K562 (cell line): ENCODE data around the gene COX6B2. TPM values are rescaled to one million over a fixed set of nuclear protein-coding genes. Genes with fewer than 3 reads are reported as not detected.

Experiments
- ATAC-seq: fragments of 200-7000 bp; cut with Tn5 transposase; 3 replicates; pipeline ENCODE4 v1.9.1; 2020; ENCODE audit warnings: moderate library complexity
- BruUV-seq: library from RNA; stranded (reverse); fragments of 400-500 nt; replicated peaks from 2 replicates; lab custom pipeline; 2021; lab: Mats Ljungman, UMichigan
- CTCF ChIA-PET: fragments of 300-600 bp; formaldehyde crosslinking; extraction: SDS; loops from one replicate; lab custom pipeline; 2021; ENCODE audit warnings: low intra/inter-chr PET ratio; lab: Yijun Ruan, JAX
- POLR2A ChIA-PET: fragments of 300-600, 350-650 bp; sonication (Branson Sonifier 250); formaldehyde crosslinking; extraction: SDS; loops from one replicate; lab custom pipeline; 2021; ENCODE audit warnings: antibody characterized with exemption, inconsistent platforms; lab: Yijun Ruan, JAX
- DNase-seq, 4 experiments: peaks; one replicate each; pipeline versions ENCODE4 v3.0.0 to v3.0.0-alpha.2; 2011 to 2018; ENCODE audit warnings: low spot score in 3 of 4, mixed read lengths in 3 of 4; ENCODE audit errors: extremely low read depth in 1 of 4
- FAIRE-seq: peaks from 2 replicates; lab custom pipeline; 2011; peaks lifted over from hg19 to GRCh38; lab: Jason Lieb, UNC
- H2AFZ ChIP-seq: 2 replicates; pipeline ENCODE4 v1.6.0; 2011; ENCODE audit warnings: low read depth, low read length, control low read depth, inconsistent platforms
- H3K27ac ChIP-seq: fragments of 200-600 bp; 3 replicates; pipeline ENCODE4 v1.8.0; 2011; ENCODE audit warnings: low read depth, mild to moderate bottlenecking, control low read depth, inconsistent platforms, low read length, moderate library complexity, mixed read lengths; ENCODE audit errors: extremely low read depth
- H3K27me3 ChIP-seq, 2 experiments: fragments of 300-600 bp in 1 of 2; 2 replicates in 1 of 2; 3 replicates in 1 of 2; pipeline versions ENCODE4 v1.6.0 to v1.8.0; 2011; ENCODE audit warnings: inconsistent platforms in 2 of 2, low read length in 2 of 2, mild to moderate bottlenecking in 1 of 2, mixed read lengths in 1 of 2, moderate library complexity in 1 of 2; ENCODE audit not compliant: control insufficient read depth in 2 of 2, insufficient read depth in 2 of 2
- H3K36me3 ChIP-seq: fragments of 300-600 bp; 3 replicates; pipeline ENCODE4 v1.8.0; 2011; ENCODE audit warnings: mild to moderate bottlenecking, low read length, inconsistent platforms; ENCODE audit not compliant: control insufficient read depth, insufficient read depth
- H3K4me1 ChIP-seq, 2 experiments: fragments of 200-600 bp in 1 of 2; replicated peaks in 1 of 2; 2 replicates in 1 of 2; 3 replicates in 1 of 2; pipeline versions ENCODE4 v1.5.1 to v1.8.0; 2011; ENCODE audit warnings: inconsistent platforms in 2 of 2, low read length in 2 of 2, mild to moderate bottlenecking in 1 of 2, mixed read lengths in 1 of 2, moderate library complexity in 1 of 2; ENCODE audit not compliant: control insufficient read depth in 2 of 2, insufficient read depth in 2 of 2
- H3K4me2 ChIP-seq: 2 replicates; pipeline ENCODE4 v1.6.1; 2011; ENCODE audit warnings: low read length, control low read depth, inconsistent platforms, mixed read lengths; ENCODE audit not compliant: insufficient read depth
- H3K4me3 ChIP-seq: fragments of 200-600 bp; sonication (generic), shearing (Covaris generic); 2 replicates; pipeline ENCODE4 v1.5.1; 2016; ENCODE audit warnings: control low read depth, inconsistent platforms
- H3K79me2 ChIP-seq: fragments of 200-600 bp; 3 replicates; pipeline ENCODE4 v1.8.0; 2011; ENCODE audit warnings: low read length, inconsistent platforms; ENCODE audit not compliant: control insufficient read depth, insufficient read depth
- H3K9ac ChIP-seq, 2 experiments: 2 replicates each; pipeline versions ENCODE4 v1.6.0 to v1.6.1; 2011; ENCODE audit warnings: low read depth in 2 of 2, low read length in 2 of 2, control low read depth in 1 of 2, inconsistent platforms in 1 of 2, mild to moderate bottlenecking in 1 of 2, mixed read lengths in 1 of 2; ENCODE audit not compliant: insufficient read depth in 1 of 2
- H3K9me1 ChIP-seq: one replicate; pipeline ENCODE4 v1.6.0; 2011; ENCODE audit warnings: inconsistent platforms, mild to moderate bottlenecking, low read length, moderate library complexity; ENCODE audit not compliant: control insufficient read depth, insufficient read depth
- H3K9me3 ChIP-seq: replicated peaks from 2 replicates; pipeline ENCODE4 v1.5.1; 2011; ENCODE audit warnings: low read depth, low read length, inconsistent platforms; ENCODE audit not compliant: control insufficient read depth, insufficient read depth
- H4K20me1 ChIP-seq: replicated peaks from 2 replicates; pipeline ENCODE4 v1.6.1; 2011; ENCODE audit warnings: low read length, inconsistent platforms, mixed read lengths; ENCODE audit not compliant: control insufficient read depth, insufficient read depth
- ARID3B ChIP-seq: fragments of 250-450 bp; sonication (Bioruptor Pico); IDR thresholded peaks from 2 replicates; pipeline ENCODE4 v1.4.0; 2020; ENCODE audit warnings: borderline replicate concordance
- FOXJ2 ChIP-seq: fragments of 200-800 bp; sonication (Bioruptor generic); IDR thresholded peaks from 2 replicates; pipeline ENCODE4 v1.6.1; 2016; ENCODE audit warnings: missing genetic modification characterization, missing compliant biosample characterization
- MAFK ChIP-seq: IDR thresholded peaks from 2 replicates; pipeline ENCODE4 v1.6.1; 2011; ENCODE audit warnings: low read length, improper control_type of control experiment
- MYC ChIP-seq, 2 experiments: fragments of 250-450 bp in 1 of 2; sonication (Bioruptor Pico) in 1 of 2; IDR thresholded peaks; 2 replicates each; pipeline versions ENCODE4 v1.5.1 to v1.6.1; 2012 to 2021; ENCODE audit warnings: low read depth in 2 of 2, borderline replicate concordance in 1 of 2, improper control_type of control experiment in 1 of 2, low read length in 1 of 2, mild to moderate bottlenecking in 1 of 2, moderate library complexity in 1 of 2
- PML ChIP-seq: IDR thresholded peaks from 2 replicates; pipeline ENCODE4 v1.6.1; 2012; ENCODE audit warnings: low read length, inconsistent platforms
- TEAD1 ChIP-seq, 2 experiments: fragments of 450-650 bp in 1 of 2; sonication (generic) in 1 of 2; formaldehyde crosslinking; IDR thresholded peaks; 2 replicates each; pipeline versions ENCODE4 v1.4.0 to v1.8.0; 2020 to 2022; ENCODE audit warnings: mild to moderate bottlenecking in 2 of 2, missing genetic modification reagents in 1 of 2
- THAP12 ChIP-seq: fragments of 250-450 bp; sonication (Bioruptor Pico); IDR thresholded peaks from 2 replicates; pipeline ENCODE4 v1.9.0; 2021; ENCODE audit warnings: mild to moderate bottlenecking, inconsistent platforms
- ZNF584 ChIP-seq: fragments of 200-800 bp; sonication (Bioruptor generic); IDR thresholded peaks from 2 replicates; pipeline ENCODE4 v1.6.1; 2016; ENCODE audit warnings: low read depth, mild to moderate bottlenecking, missing genetic modification characterization, missing compliant biosample characterization
- WGBS: fragments of 100-300 bp; shearing (Covaris generic); methylation state at CpG from one replicate; pipeline ENCODE4 v1.1.6; 2016; ENCODE audit warnings: low coverage, mixed read lengths; ENCODE audit not compliant: insufficient coverage; ENCODE audit errors: missing lambda C conversion rate; 5-methylcytosine and 5-hydroxymethylcytosine counted together
- in situ Hi-C: fragments of 300-500 bp; cut with MboI; formaldehyde crosslinking; loops from 4 replicates; pipeline ENCODE4 v1.15.0; 2018; ENCODE audit warnings: inconsistent platforms, mixed read lengths
- intact Hi-C: fragments of 100-400 bp; cut with micrococcal nuclease; formaldehyde crosslinking; loops from 2 replicates; pipeline ENCODE4 v1.14.2; 2022
- polyA plus RNA-seq, 8 experiments: library from polyadenylated mRNA; depleted of rRNA in 4 of 8; stranded (reverse) in 5 of 8; unstranded in 3 of 8; fragments of >200 nt; fragmentation: Nextera tagmentation in 2 of 8; fragmentation: Illumina TruSeq in 1 of 8; extraction: Ambion mirVana in 2 of 8; extraction: Trizol in 1 of 8; gene quantifications; 2 replicates each; pipeline versions ENCODE4 v1.2.1 to v1.2.3, GENCODE V29; 2011 to 2014; ENCODE audit warnings: inconsistent platforms in 1 of 8, missing spikeins in 1 of 8
- total RNA-seq, 7 experiments: library from RNA; depleted of rRNA in 6 of 7; stranded (reverse); fragments of >200 nt in 6 of 7; fragmentation: Illumina TruSeq in 2 of 7; extraction: Trizol in 2 of 7; gene quantifications; 2 replicates each; pipeline versions ENCODE4 v1.2.1 to v1.2.3, GENCODE V29; 2011 to 2021; ENCODE audit warnings: low replicate concordance in 1 of 7
- TF ChIP-seq, protein P1 (sequence below), 2 experiments: fragments of 250-450 bp in 1 of 2; fragments of 450-650 bp in 1 of 2; sonication (Bioruptor Pico) in 1 of 2; IDR thresholded peaks; 2 replicates each; pipeline versions ENCODE4 v1.6.1 to v1.8.0; 2016 to 2021; ENCODE audit warnings: mild to moderate bottlenecking in 2 of 2, moderate library complexity in 2 of 2, missing compliant biosample characterization in 1 of 2, missing genetic modification characterization in 1 of 2
- TF ChIP-seq, protein P2 (sequence below), 2 experiments: IDR thresholded peaks; 2 replicates each; pipeline ENCODE4 v1.6.1; 2011; ENCODE audit warnings: borderline replicate concordance in 1 of 2, control low read depth in 1 of 2, low read depth in 1 of 2, low read length in 1 of 2, mild to moderate bottlenecking in 1 of 2, mixed read lengths in 1 of 2, moderate library complexity in 1 of 2; ENCODE audit not compliant: insufficient read depth in 1 of 2, insufficient read length in 1 of 2, poor library complexity in 1 of 2, severe bottlenecking in 1 of 2; ENCODE audit errors: extremely low read depth in 1 of 2

The COX6B2 gene
- total and polyA plus RNA-seq, 9 of the 15 experiments (the other 6 are each of a cell fraction or from before 2014, with no cell fraction given), result 0.40 to 2.5 (median 0.83) TPM

- DNase-seq (peak; percentile 77 to 96 (median 85)), ATAC-seq (peak; percentile 87), FAIRE-seq (no peak)
- 2% methylated on average over 33 of the region's 34 CpGs for WGBS
- peak overlapping the region; percentile 77 for H3K4me3 ChIP-seq
- H2AFZ ChIP-seq, result peak overlapping the region; percentile 99
- ChIA-PET POLR2A (interaction anchor here (0.6 to 12.9 kb wide), 15 partner anchors 12 to 250 kb away, joined by 3 to 195 read pairs (median 3); partner anchors contain the start of genes HSPBP1, KMT5C and UBE2S), CTCF (no interaction called here)
- peaks cover 42% of the 10 kb centered on the region for H3K36me3 ChIP-seq
- TSS peak; percentile 68 for BruUV-seq
- H3K9me1 ChIP-seq, result peaks cover 16% of the 10 kb centered on the region
- peaks cover 41% of the 10 kb centered on the region for H4K20me1 ChIP-seq
- peak overlapping the region; percentile 94 to 97 for H3K9ac ChIP-seq
- peak overlapping the region; percentile 94 for H3K4me2 ChIP-seq
- H3K27ac ChIP-seq, result peak overlapping the region; percentile 97
- peaks cover 47 to 61% of the 10 kb centered on the region in 2 experiments for H3K4me1 ChIP-seq
- no peaks in the 10 kb centered on the region for H3K27me3 ChIP-seq
- in situ Hi-C loops, result no loop called here
- H3K79me2 ChIP-seq, result peaks cover 73% of the 10 kb centered on the region
- H3K9me3 ChIP-seq, result no peaks in the 10 kb centered on the region; the same call in 1 of the 2 replicates
- intact Hi-C loops, result loop anchor here (2.0 to 5.0 kb wide), 3 partner anchors 67 to 168 kb away; no protein-coding TSS in a partner anchor
- TF ChIP-seq, protein P1, sequence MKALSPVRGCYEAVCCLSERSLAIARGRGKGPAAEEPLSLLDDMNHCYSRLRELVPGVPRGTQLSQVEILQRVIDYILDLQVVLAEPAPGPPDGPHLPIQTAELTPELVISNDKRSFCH (CRISPR knock-in tag; IDR thresholded peaks at IDR 0.05), result no peak
- TF ChIP-seq, protein P1 (tag; IDR thresholded peaks at IDR 0.05), result 0 out of 2 replicates have a peak, but pooled peaks have one; percentile 15
- TF ChIP-seq FOXJ2 (tag) (peak; percentile 53; the same call in 1 of the 2 replicates), ARID3B (CRISPR knock-in tag) (no peak), THAP12 (CRISPR knock-in tag) (0 out of 2 replicates have a peak, but pooled peaks have one; percentile 6), ZNF584 (CRISPR knock-in tag) (no peak), MAFK (0 out of 2 replicates have a peak, but pooled peaks have one; percentile 12), MYC (IDR thresholded peaks at IDR 0.05; ENCODE audit: low read depth, low read length) (peak; percentile 30; the same call in 1 of the 2 replicates), MYC (CRISPR knock-in tag; IDR thresholded peaks at IDR 0.05; ENCODE audit: borderline replicate concordance, low read depth) (0 out of 2 replicates have a peak, but pooled peaks have one; percentile 60), PML (peak; percentile 21; the same call in 1 of the 2 replicates), TEAD1 (CRISPR knock-in tag; IDR thresholded peaks at IDR 0.05) (peak in 1 of 2 experiments; percentile 32; a peak in 1 of 4 replicates)
- TF ChIP-seq, protein P2, sequence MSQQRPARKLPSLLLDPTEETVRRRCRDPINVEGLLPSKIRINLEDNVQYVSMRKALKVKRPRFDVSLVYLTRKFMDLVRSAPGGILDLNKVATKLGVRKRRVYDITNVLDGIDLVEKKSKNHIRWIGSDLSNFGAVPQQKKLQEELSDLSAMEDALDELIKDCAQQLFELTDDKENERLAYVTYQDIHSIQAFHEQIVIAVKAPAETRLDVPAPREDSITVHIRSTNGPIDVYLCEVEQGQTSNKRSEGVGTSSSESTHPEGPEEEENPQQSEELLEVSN (IDR thresholded peaks at IDR 0.05; ENCODE audit: borderline replicate concordance in 1 of 2, extremely low read depth in 1 of 2, insufficient read depth in 1 of 2, insufficient read length in 1 of 2, low read depth in 1 of 2, low read length in 1 of 2, poor library complexity in 1 of 2, severe bottlenecking in 1 of 2), result peak; percentile 50
Observed at GRCh38 chr19:55384920-55385723, 30.6 kb upstream of the COX6B2 start.
